Measurements from ENCODE around the gene CD47.
A peak's percentile ranks its signal among the peaks of the same experiment; 100 is the strongest.

Gene CD47

GRCh38 chr3:108089579-108089978, 1.3 kb downstream of the CD47 start:
- peaks cover 26% of the 10 kb centered on the region for H3K4me1 Mint-ChIP-seq (ENCODE audit: low read depth)
- H3K9me3 Mint-ChIP-seq (ENCODE audit: low read depth): no peaks in the 10 kb centered on the region

GRCh38 chr3:108088697-108089096, 2.1 kb downstream of the CD47 start:
- H3K4me1 Mint-ChIP-seq (ENCODE audit: low read depth): peaks cover 22% of the 10 kb centered on the region
- no peaks in the 10 kb centered on the region for H3K27me3 Mint-ChIP-seq
- no peak overlapping the region for H3K27ac Mint-ChIP-seq
- no peak overlapping the region for H3K4me3 Mint-ChIP-seq
- H3K36me3 Mint-ChIP-seq: peaks cover 3% of the 10 kb centered on the region
- no peaks in the 10 kb centered on the region for H3K9me3 Mint-ChIP-seq (ENCODE audit: low read depth)

More at GRCh38 chr3:108089579-108089978, 1.3 kb downstream of the CD47 start:
- H3K27me3 Mint-ChIP-seq: no peaks in the 10 kb centered on the region
- no peak overlapping the region for H3K4me3 Mint-ChIP-seq
- peaks cover 3% of the 10 kb centered on the region for H3K36me3 Mint-ChIP-seq
- H3K27ac Mint-ChIP-seq: peak overlapping the region; percentile 99

- H3K4me1 Mint-ChIP-seq (ENCODE audit: low read depth): peaks cover 17% of the 10 kb centered on the region
- H3K4me3 Mint-ChIP-seq: no peak overlapping the region
- H3K27me3 Mint-ChIP-seq: no peaks in the 10 kb centered on the region
- no peaks in the 10 kb centered on the region for H3K9me3 Mint-ChIP-seq (ENCODE audit: low read depth)
- H3K36me3 Mint-ChIP-seq: peaks cover 3% of the 10 kb centered on the region
- H3K27ac Mint-ChIP-seq: no peak overlapping the region
Observed at GRCh38 chr3:108088146-108088545, 2.7 kb downstream of the CD47 start.

- Mint-ChIP-seq H3K4me1 (ENCODE audit: low read depth) (peaks cover 2% of the 10 kb centered on the region), H3K9me3 (ENCODE audit: low read depth) (no peaks in the 10 kb centered on the region), H3K36me3 (peaks cover 3% of the 10 kb centered on the region), H3K27me3 (no peaks in the 10 kb centered on the region), H3K27ac (no peak overlapping the region), H3K4me3 (no peak overlapping the region)
Observed at GRCh38 chr3:108086653-108087052, 4.2 kb downstream of the CD47 start.

- Mint-ChIP-seq H3K27ac (no peak overlapping the region), H3K27me3 (no peaks in the 10 kb centered on the region), H3K4me3 (no peak overlapping the region), H3K9me3 (ENCODE audit: low read depth) (no peaks in the 10 kb centered on the region), H3K36me3 (peaks cover 3% of the 10 kb centered on the region), H3K4me1 (ENCODE audit: low read depth) (no peaks in the 10 kb centered on the region)
Observed at GRCh38 chr3:108085810-108086350, 5.0 kb downstream of the CD47 start.

GRCh38 chr3:108085370-108085769, 5.5 kb downstream of the CD47 start:
- no peaks in the 10 kb centered on the region for H3K9me3 Mint-ChIP-seq (ENCODE audit: low read depth)
- no peaks in the 10 kb centered on the region for H3K4me1 Mint-ChIP-seq (ENCODE audit: low read depth)
- H3K36me3 Mint-ChIP-seq: peaks cover 3% of the 10 kb centered on the region
- H3K27me3 Mint-ChIP-seq: no peaks in the 10 kb centered on the region
- H3K27ac Mint-ChIP-seq: no peak overlapping the region
- no peak overlapping the region for H3K4me3 Mint-ChIP-seq

- H3K9me3 Mint-ChIP-seq (ENCODE audit: low read depth): no peaks in the 10 kb centered on the region
- peak overlapping the region; percentile 54 for H3K4me3 Mint-ChIP-seq
- H3K36me3 Mint-ChIP-seq: peaks cover 23% of the 10 kb centered on the region
- no peaks in the 10 kb centered on the region for H3K27me3 Mint-ChIP-seq
- peaks cover 12% of the 10 kb centered on the region for H3K4me1 Mint-ChIP-seq (ENCODE audit: low read depth)
- peak overlapping the region; percentile 70 for H3K27ac Mint-ChIP-seq
Observed at GRCh38 chr3:108079877-108080276, 11.0 kb downstream of the CD47 start.

GRCh38 chr3:108079043-108079442, 11.8 kb downstream of the CD47 start:
- H3K4me3 Mint-ChIP-seq: peak overlapping the region; percentile 54
- no peaks in the 10 kb centered on the region for H3K9me3 Mint-ChIP-seq (ENCODE audit: low read depth)
- H3K36me3 Mint-ChIP-seq: peaks cover 23% of the 10 kb centered on the region
- H3K4me1 Mint-ChIP-seq (ENCODE audit: low read depth): peaks cover 16% of the 10 kb centered on the region
- H3K27me3 Mint-ChIP-seq: no peaks in the 10 kb centered on the region
- peak overlapping the region; percentile 70 for H3K27ac Mint-ChIP-seq

GRCh38 chr3:108076564-108076963, 14.3 kb downstream of the CD47 start:
- H3K36me3 Mint-ChIP-seq: peaks cover 37% of the 10 kb centered on the region

GRCh38 chr3:108073764-108074431, 16.9 kb downstream of the CD47 start:
- peaks cover 64% of the 10 kb centered on the region for H3K4me1 Mint-ChIP-seq (ENCODE audit: low read depth)
- H3K27ac Mint-ChIP-seq: peak overlapping the region; percentile 86
- no peaks in the 10 kb centered on the region for H3K9me3 Mint-ChIP-seq (ENCODE audit: low read depth)
- no peak overlapping the region for H3K4me3 Mint-ChIP-seq
- H3K27me3 Mint-ChIP-seq: no peaks in the 10 kb centered on the region
- H3K36me3 Mint-ChIP-seq: peaks cover 29% of the 10 kb centered on the region

More at GRCh38 chr3:108076564-108076963, 14.3 kb downstream of the CD47 start:
- Mint-ChIP-seq H3K9me3 (ENCODE audit: low read depth) (no peaks in the 10 kb centered on the region), H3K27ac (peak overlapping the region; percentile 66), H3K4me1 (ENCODE audit: low read depth) (peaks cover 40% of the 10 kb centered on the region), H3K4me3 (no peak overlapping the region), H3K27me3 (no peaks in the 10 kb centered on the region)

- Mint-ChIP-seq H3K36me3 (peaks cover 23% of the 10 kb centered on the region), H3K27me3 (no peaks in the 10 kb centered on the region), H3K9me3 (ENCODE audit: low read depth) (no peaks in the 10 kb centered on the region), H3K27ac (peak overlapping the region; percentile 88), H3K4me1 (ENCODE audit: low read depth) (peaks cover 90% of the 10 kb centered on the region), H3K4me3 (no peak overlapping the region)
Observed at GRCh38 chr3:108071368-108071767, 19.5 kb downstream of the CD47 start.

GRCh38 chr3:108070356-108070755, 20.5 kb downstream of the CD47 start:
- Mint-ChIP-seq H3K4me3 (peak overlapping the region; percentile 65), H3K27me3 (no peaks in the 10 kb centered on the region), H3K36me3 (peaks cover 24% of the 10 kb centered on the region)

GRCh38 chr3:108067768-108068167, 23.1 kb downstream of the CD47 start:
- peak overlapping the region; percentile 50 for H3K27ac Mint-ChIP-seq
- no peak overlapping the region for H3K4me3 Mint-ChIP-seq
- peaks cover 26% of the 10 kb centered on the region for H3K36me3 Mint-ChIP-seq
- H3K4me1 Mint-ChIP-seq (ENCODE audit: low read depth): peaks cover 93% of the 10 kb centered on the region
- H3K27me3 Mint-ChIP-seq: no peaks in the 10 kb centered on the region
- H3K9me3 Mint-ChIP-seq (ENCODE audit: low read depth): no peaks in the 10 kb centered on the region

More at GRCh38 chr3:108070356-108070755, 20.5 kb downstream of the CD47 start:
- no peaks in the 10 kb centered on the region for H3K9me3 Mint-ChIP-seq (ENCODE audit: low read depth)
- H3K27ac Mint-ChIP-seq: peak overlapping the region; percentile 50
- H3K4me1 Mint-ChIP-seq (ENCODE audit: low read depth): peaks cover 90% of the 10 kb centered on the region

- Mint-ChIP-seq H3K27me3 (no peaks in the 10 kb centered on the region), H3K9me3 (ENCODE audit: low read depth) (no peaks in the 10 kb centered on the region), H3K36me3 (peaks cover 23% of the 10 kb centered on the region), H3K4me1 (ENCODE audit: low read depth) (peaks cover 86% of the 10 kb centered on the region), H3K27ac (peak overlapping the region; percentile 76), H3K4me3 (no peak overlapping the region)
Observed at GRCh38 chr3:108065096-108065495, 25.7 kb downstream of the CD47 start.

GRCh38 chr3:108064293-108064887, 26.4 kb downstream of the CD47 start:
- Mint-ChIP-seq H3K27ac (peak overlapping the region; percentile 83), H3K4me1 (ENCODE audit: low read depth) (peaks cover 85% of the 10 kb centered on the region), H3K36me3 (peaks cover 29% of the 10 kb centered on the region), H3K4me3 (no peak overlapping the region), H3K9me3 (ENCODE audit: low read depth) (no peaks in the 10 kb centered on the region), H3K27me3 (no peaks in the 10 kb centered on the region)

Data from activated naive CD8-positive, alpha-beta T cell (primary cell).